GM23338 (cell line): ENCODE results near the gene NUDT21. TPM values are rescaled to one million over a fixed set of nuclear protein-coding genes. Genes with fewer than 3 reads are reported as not detected.
"Not testable (repeated sequence)": the region's sequence is repeated elsewhere in the genome, so short reads cannot be mapped to it uniquely, and the experiment has no call there.

ENCODE experiments used
- ATAC-seq: fragments of 200-7000 bp; cut with Tn5 transposase; 3 replicates; pipeline ENCODE4 v1.9.1; 2020
- DNase-seq: peaks from one replicate; pipeline ENCODE4 v3.0.0-alpha.2; 2015; ENCODE audit warnings: low spot score
- H2AFZ ChIP-seq: fragments of 200-600 bp; sonication (generic); 2 replicates; pipeline ENCODE4 v1.8.0; 2016; ENCODE audit warnings: antibody characterized with exemption, mild to moderate bottlenecking, moderate library complexity
- H3F3A ChIP-seq: fragments of 200-600 bp; sonication (generic); replicated peaks from 2 replicates; pipeline ENCODE4 v1.8.0; 2017; ENCODE audit warnings: antibody characterized with exemption, mixed run types, low read depth
- H3K27ac ChIP-seq: fragments of 200-600 bp; sonication (generic); 2 replicates; pipeline ENCODE4 v1.6.1; 2016; ENCODE audit warnings: low read depth
- H3K27me3 ChIP-seq: fragments of 200-600 bp; sonication (generic); 2 replicates; pipeline ENCODE4 v1.8.0; 2016; ENCODE audit warnings: mild to moderate bottlenecking, mixed run types, moderate library complexity; ENCODE audit not compliant: insufficient read depth
- H3K36me3 ChIP-seq: fragments of 200-600 bp; sonication (generic); 2 replicates; pipeline ENCODE4 v1.8.0; 2016; ENCODE audit warnings: mild to moderate bottlenecking; ENCODE audit not compliant: insufficient read depth
- H3K4me1 ChIP-seq: fragments of 200-600 bp; sonication (generic); 2 replicates; pipeline ENCODE4 v1.8.0; 2016; ENCODE audit warnings: mild to moderate bottlenecking, moderate library complexity; ENCODE audit not compliant: insufficient read depth
- H3K4me2 ChIP-seq: fragments of 200-600 bp; sonication (generic); 2 replicates; pipeline ENCODE4 v1.7.1; 2017; ENCODE audit warnings: mixed run types
- H3K4me3 ChIP-seq: fragments of 200-600 bp; sonication (generic); 2 replicates; pipeline ENCODE4 v1.6.1; 2016; ENCODE audit warnings: mixed run types
- H3K79me2 ChIP-seq: fragments of 200-600 bp; sonication (generic); replicated peaks from 2 replicates; pipeline ENCODE4 v1.8.0; 2017; ENCODE audit warnings: mild to moderate bottlenecking; ENCODE audit not compliant: insufficient read depth
- H3K9me2 ChIP-seq: fragments of 200-600 bp; sonication (generic); 2 replicates; pipeline ENCODE4 v1.8.0; 2017; ENCODE audit not compliant: insufficient read depth
- H4K20me1 ChIP-seq: fragments of 200-600 bp; sonication (generic); replicated peaks from 2 replicates; pipeline ENCODE4 v1.8.0; 2017; ENCODE audit warnings: mild to moderate bottlenecking; ENCODE audit not compliant: insufficient read depth
- H3K27ac Mint-ChIP-seq: 2 replicates; pipeline ENCODE4 v1.8.0; 2020; ENCODE audit warnings: inconsistent platforms, mild to moderate bottlenecking, moderate library complexity, mixed read lengths
- H3K27me3 Mint-ChIP-seq: 3 replicates; pipeline ENCODE4 v1.8.0; 2022; ENCODE audit warnings: low read depth, mild to moderate bottlenecking, moderate library complexity, mixed read lengths, inconsistent platforms; ENCODE audit not compliant: insufficient read depth, poor library complexity
- H3K36me3 Mint-ChIP-seq: 3 replicates; pipeline ENCODE4 v1.8.0; 2021; ENCODE audit warnings: low read depth, mild to moderate bottlenecking, inconsistent platforms, moderate library complexity, mixed read lengths
- H3K4me1 Mint-ChIP-seq: 3 replicates; pipeline ENCODE4 v1.8.0; 2020; ENCODE audit warnings: mild to moderate bottlenecking, inconsistent platforms, mixed read lengths
- H3K4me3 Mint-ChIP-seq: 3 replicates; pipeline ENCODE4 v1.8.0; 2021; ENCODE audit warnings: moderate library complexity, mild to moderate bottlenecking, inconsistent platforms, mixed read lengths
- H3K9me3 Mint-ChIP-seq: 3 replicates; pipeline ENCODE4 v1.8.0; 2020; ENCODE audit warnings: moderate library complexity, mild to moderate bottlenecking, inconsistent platforms, mixed read lengths
- CTCF ChIP-seq, 2 experiments: fragments of 200-600 bp in 1 of 2; sonication (generic) in 1 of 2; conservative IDR thresholded peaks; 2 replicates each; pipeline versions ENCODE4 v1.5.1 to v1.6.1; 2016 to 2017; ENCODE audit warnings: antibody characterized with exemption in 2 of 2, low read depth in 2 of 2, mild to moderate bottlenecking in 2 of 2, moderate library complexity in 1 of 2
- ETS1 ChIP-seq: IDR thresholded peaks from 2 replicates; pipeline ENCODE4 v1.6.1; 2016; ENCODE audit warnings: antibody characterized with exemption
- EZH2phosphoT487 ChIP-seq: fragments of 200-600 bp; sonication (generic); IDR thresholded peaks from one replicate; pipeline ENCODE4 v1.8.1; 2018; ENCODE audit warnings: antibody characterized with exemption; ENCODE audit not compliant: unreplicated experiment
- JUNB ChIP-seq: IDR thresholded peaks from one replicate; pipeline ENCODE4 v1.6.1; 2016; ENCODE audit warnings: antibody characterized with exemption; ENCODE audit not compliant: unreplicated experiment
- STAT1 ChIP-seq: IDR thresholded peaks from one replicate; pipeline ENCODE4 v1.6.1; 2016; ENCODE audit warnings: antibody characterized with exemption; ENCODE audit not compliant: unreplicated experiment
- ZNF114 ChIP-seq: fragments of 250-450 bp; sonication (Bioruptor Pico); IDR thresholded peaks from 2 replicates; pipeline ENCODE4 v1.5.0; 2020; ENCODE audit warnings: mild to moderate bottlenecking, moderate library complexity
- ZNF331 ChIP-seq: fragments of 250-450 bp; sonication (Bioruptor Pico); IDR thresholded peaks from 2 replicates; pipeline ENCODE4 v1.5.0; 2020; ENCODE audit warnings: low read depth, mild to moderate bottlenecking, moderate library complexity
- polyA plus RNA-seq: library from polyadenylated mRNA; unstranded; fragments of >200 nt; fragmentation: Nextera tagmentation; extraction: Ambion mirVana; gene quantifications from 2 replicates; pipeline ENCODE4 v1.2.1, GENCODE V29; 2016
- total RNA-seq: library from RNA; depleted of rRNA; stranded (reverse); fragments of >200 nt; shearing (Covaris generic); gene quantifications from 2 replicates; pipeline ENCODE4 v1.2.3, GENCODE V29; 2014; rRNA removed

NUDT21 gene
- total and polyA plus RNA-seq, 2 experiments from 2014 or later, result 83.4 to 132 TPM

- TF ChIP-seq ETS1, result no peak
- no peak for TF ChIP-seq ZNF114
- TF ChIP-seq EZH2phosphoT487, result no peak
- TF ChIP-seq CTCF (conservative IDR thresholded peaks at IDR 0.05; ENCODE audit: low read depth in 2 of 2), result no peak
- no peak for TF ChIP-seq JUNB
- no peak for TF ChIP-seq STAT1
- no peak for TF ChIP-seq ZNF331 (CRISPR knock-in tag)
These were observed 68.2 kb downstream of the NUDT21 start (continued) for GRCh38 chr16:56382901-56383355.

- 0 out of 2 replicates have a peak, but pooled peaks cover 3% of the 10 kb centered on the region for H3K9me2 ChIP-seq
- H3K27me3 ChIP-seq, result no peaks in the 10 kb centered on the region
- Mint-ChIP-seq H3K36me3 (peaks cover 72% of the 10 kb centered on the region), H3K9me3 (peaks cover 33% of the 10 kb centered on the region), H3K27ac (no peak overlapping the region), H3K27me3 (no peaks in the 10 kb centered on the region), H3K4me1 (no peaks in the 10 kb centered on the region), H3K4me3 (no peak overlapping the region)
- peaks cover 17% of the 10 kb centered on the region for H3K36me3 ChIP-seq
- no peaks in the 10 kb centered on the region for H4K20me1 ChIP-seq
- H2AFZ ChIP-seq, result no peak overlapping the region
- no peaks in the 10 kb centered on the region for H3K4me1 ChIP-seq
- H3K4me3 ChIP-seq, result no peak overlapping the region
- DNase-seq (no peak), ATAC-seq (no peak)
- TF ChIP-seq EZH2phosphoT487, result no peak
- no peaks in the 10 kb centered on the region for H3K79me2 ChIP-seq
- no peak overlapping the region for H3K27ac ChIP-seq
- H3K4me2 ChIP-seq, result no peak overlapping the region
- H3F3A ChIP-seq, result no peaks in the 10 kb centered on the region
These were observed 68.7 kb downstream of the NUDT21 start for GRCh38 chr16:56382459-56382858.

GRCh38 chr16:56380778-56381485 is 70.2 kb downstream of the NUDT21 start:
- peaks cover 72% of the 10 kb centered on the region for H3K36me3 Mint-ChIP-seq
- H4K20me1 ChIP-seq, H3K4me1 Mint-ChIP-seq, H3K79me2 ChIP-seq, ATAC-seq, DNase-seq, H3K27me3 ChIP-seq, H3K4me1 ChIP-seq, H2AFZ ChIP-seq, H3K27ac Mint-ChIP-seq, H3K4me3 Mint-ChIP-seq, H3F3A ChIP-seq, H3K4me2 ChIP-seq, H3K27ac ChIP-seq, H3K9me2 ChIP-seq, H3K27me3 Mint-ChIP-seq, H3K4me3 ChIP-seq: not testable (repeated sequence)
- H3K36me3 ChIP-seq, result peaks cover 17% of the 10 kb centered on the region
- peaks cover 33% of the 10 kb centered on the region for H3K9me3 Mint-ChIP-seq

Other genes starting within 250 kb of the NUDT21 start
- 41.1 and 52.9 TPM in 2 replicates for gene AMFR, start 25.8 kb downstream of the NUDT21 start, total RNA-seq
- 9.0 and 10.7 TPM in 2 replicates for gene AMFR, start 25.8 kb downstream of the NUDT21 start, polyA plus RNA-seq
- 60.0 and 76.3 TPM in 2 replicates for gene OGFOD1, start 222 bp upstream of the NUDT21 start, total RNA-seq
- gene OGFOD1, start 222 bp upstream of the NUDT21 start, polyA plus RNA-seq, result 63.9 and 74.5 TPM in 2 replicates
- gene BBS2, start 68.7 kb upstream of the NUDT21 start, total RNA-seq, result 19.7 and 25.2 TPM in 2 replicates
- gene BBS2, start 68.7 kb upstream of the NUDT21 start, polyA plus RNA-seq, result 11.4 and 13.7 TPM in 2 replicates
- gene MT4, start 113.7 kb upstream of the NUDT21 start, total RNA-seq, result not detected in 2 replicates
- not detected in 2 replicates for gene MT4, start 113.7 kb upstream of the NUDT21 start, polyA plus RNA-seq
- not detected in 2 replicates for gene MT3, start 138.2 kb upstream of the NUDT21 start, total RNA-seq
- gene MT3, start 138.2 kb upstream of the NUDT21 start, polyA plus RNA-seq, result not detected in 2 replicates
- 8.9 and 13.9 TPM in 2 replicates for gene MT2A, start 157.3 kb upstream of the NUDT21 start, total RNA-seq
- gene MT2A, start 157.3 kb upstream of the NUDT21 start, polyA plus RNA-seq, result 243 and 267 TPM in 2 replicates
- gene MT1E, start 174.4 kb upstream of the NUDT21 start, total RNA-seq, result 13.9 and 31.0 TPM in 2 replicates
- 121 and 133 TPM in 2 replicates for gene MT1E, start 174.4 kb upstream of the NUDT21 start, polyA plus RNA-seq
- gene MT1M, start 181.3 kb upstream of the NUDT21 start, total RNA-seq, result 1.1 TPM in 1 of 2 replicates, not detected in the other
- gene MT1M, start 181.3 kb upstream of the NUDT21 start, polyA plus RNA-seq, result 4.7 and 6.1 TPM in 2 replicates
- not detected in 2 replicates for gene MT1A, start 187.3 kb upstream of the NUDT21 start, total RNA-seq
- gene MT1A, start 187.3 kb upstream of the NUDT21 start, polyA plus RNA-seq, result 1.6 and 2.5 TPM in 2 replicates
- gene MT1B, start 200.6 kb upstream of the NUDT21 start, total RNA-seq, result not detected in 2 replicates
- not detected in 2 replicates for gene MT1B, start 200.6 kb upstream of the NUDT21 start, polyA plus RNA-seq
- gene MT1F, start 206.6 kb upstream of the NUDT21 start, total RNA-seq, result 7.3 and 7.4 TPM in 2 replicates
- gene MT1F, start 206.6 kb upstream of the NUDT21 start, polyA plus RNA-seq, result 107 and 118 TPM in 2 replicates
- gene MT1G, start 216.7 kb upstream of the NUDT21 start, total RNA-seq, result 176 and 184 TPM in 2 replicates
- 1,014 and 1,104 TPM in 2 replicates for gene MT1G, start 216.7 kb upstream of the NUDT21 start, polyA plus RNA-seq
- gene MT1H, start 218.5 kb upstream of the NUDT21 start, total RNA-seq, result 52.3 and 54.5 TPM in 2 replicates
- gene MT1H, start 218.5 kb upstream of the NUDT21 start, polyA plus RNA-seq, result 425 and 442 TPM in 2 replicates
- 187 and 293 TPM in 2 replicates for gene MT1X, start 231.1 kb upstream of the NUDT21 start, total RNA-seq
- gene MT1X, start 231.1 kb upstream of the NUDT21 start, polyA plus RNA-seq, result 942 and 1,099 TPM in 2 replicates